Endothelial cell of umbilical vein (primary cell): ENCODE results near the gene FLACC1. TPM values are rescaled to one million over a fixed set of nuclear protein-coding genes. Genes with fewer than 3 reads are reported as not detected.

Experiments used
- BruUV-seq: library from RNA; stranded (reverse); fragments of 400-500 nt; replicated peaks from 2 replicates; lab custom pipeline; 2021; lab: Mats Ljungman, UMichigan
- CTCF ChIA-PET: fragments of 300-600, 350-600 bp; sonication (Branson Sonifier 250); formaldehyde crosslinking; loops from one replicate; lab custom pipeline; 2021; ENCODE audit warnings: antibody characterized with exemption, inconsistent platforms; lab: Charles Lee
- POLR2A ChIA-PET: fragments of 300-600, 350-600 bp; sonication (Branson Sonifier 250); formaldehyde crosslinking; loops from one replicate; lab custom pipeline; 2021; ENCODE audit warnings: antibody characterized with exemption, inconsistent platforms; lab: Charles Lee
- DNase-seq: peaks from one replicate; pipeline ENCODE4 v3.0.0-alpha.2; 2011; ENCODE audit warnings: low read depth, low spot score
- FAIRE-seq: peaks from 2 replicates; lab custom pipeline; 2011; peaks lifted over from hg19 to GRCh38; lab: Jason Lieb, UNC
- H2AFZ ChIP-seq: 2 replicates; pipeline ENCODE4 v1.6.0; 2012; ENCODE audit warnings: low read depth, low read length, control low read depth, inconsistent platforms
- H3K27ac ChIP-seq: 2 replicates; pipeline ENCODE4 v1.5.1; 2011; ENCODE audit warnings: low read depth, mild to moderate bottlenecking, control low read depth, low read length, moderate library complexity; ENCODE audit not compliant: insufficient read depth
- H3K27me3 ChIP-seq, 2 experiments: 2 replicates each; pipeline versions ENCODE4 v1.6.0 to v1.6.1; 2011; ENCODE audit warnings: low read length in 2 of 2, mixed read lengths in 1 of 2; ENCODE audit not compliant: control insufficient read depth in 2 of 2, insufficient read depth in 2 of 2
- H3K36me3 ChIP-seq, 2 experiments: 2 replicates in 1 of 2; 3 replicates in 1 of 2; pipeline ENCODE4 v1.5.1; 2011; ENCODE audit warnings: low read length in 2 of 2, mild to moderate bottlenecking in 1 of 2, moderate library complexity in 1 of 2; ENCODE audit not compliant: control insufficient read depth in 2 of 2, insufficient read depth in 2 of 2; ENCODE audit errors: extremely low read depth in 1 of 2
- H3K4me1 ChIP-seq: 3 replicates; pipeline ENCODE4 v1.5.1; 2011; ENCODE audit warnings: mild to moderate bottlenecking, low read length; ENCODE audit not compliant: control insufficient read depth, insufficient read depth; ENCODE audit errors: extremely low read depth
- H3K4me2 ChIP-seq: 2 replicates; pipeline ENCODE4 v1.6.1; 2011; ENCODE audit warnings: low read length, control low read depth, mixed read lengths; ENCODE audit not compliant: insufficient read depth
- H3K4me3 ChIP-seq, 3 experiments: fragments of 200-600 bp in 1 of 3; sonication (generic), shearing (Covaris generic) in 1 of 3; replicated peaks in 1 of 3; 2 replicates each; pipeline ENCODE4 v1.5.1; 2011 to 2016; ENCODE audit warnings: control low read depth in 3 of 3, low read length in 3 of 3, mild to moderate bottlenecking in 2 of 3, inconsistent platforms in 1 of 3, low read depth in 1 of 3, moderate library complexity in 1 of 3; ENCODE audit not compliant: insufficient read depth in 1 of 3
- H3K79me2 ChIP-seq: 2 replicates; pipeline ENCODE4 v1.6.0; 2012; ENCODE audit warnings: low read length, inconsistent platforms; ENCODE audit not compliant: control insufficient read depth, insufficient read depth
- H3K9ac ChIP-seq: replicated peaks from 2 replicates; pipeline ENCODE3; 2011; ENCODE audit warnings: low read length, control low read depth; ENCODE audit not compliant: insufficient read depth; ENCODE audit errors: extremely low read depth
- H3K9me1 ChIP-seq: replicated peaks from 3 replicates; pipeline ENCODE4 v1.6.0; 2011; ENCODE audit warnings: mild to moderate bottlenecking, low read length; ENCODE audit not compliant: control insufficient read depth, insufficient read depth; ENCODE audit errors: extremely low read depth
- H3K9me3 ChIP-seq: replicated peaks from 2 replicates; pipeline ENCODE4 v1.5.1; 2012; ENCODE audit warnings: low read length, inconsistent platforms; ENCODE audit not compliant: control insufficient read depth, insufficient read depth
- H4K20me1 ChIP-seq: replicated peaks from 2 replicates; pipeline ENCODE3; 2011; ENCODE audit warnings: mild to moderate bottlenecking, low read length; ENCODE audit not compliant: control insufficient read depth, insufficient read depth; ENCODE audit errors: extremely low read depth
- EZH2 ChIP-seq: IDR thresholded peaks from 2 replicates; pipeline ENCODE4 v1.6.1; 2012; ENCODE audit warnings: borderline replicate concordance, low read depth, mild to moderate bottlenecking, moderate library complexity, low read length, inconsistent platforms; ENCODE audit not compliant: severe bottlenecking
- FOS ChIP-seq: IDR thresholded peaks from 2 replicates; pipeline ENCODE4 v1.6.1; 2011; ENCODE audit warnings: mild to moderate bottlenecking, low read length, moderate library complexity, borderline replicate concordance; ENCODE audit not compliant: insufficient read depth
- GATA2 ChIP-seq: IDR thresholded peaks from 2 replicates; pipeline ENCODE4 v1.7.0; 2011; ENCODE audit warnings: low read depth, mild to moderate bottlenecking, moderate library complexity, mixed read lengths, low read length; ENCODE audit not compliant: insufficient read length, insufficient read depth
- JUN ChIP-seq: IDR thresholded peaks from 2 replicates; pipeline ENCODE4 v1.6.1; 2011; ENCODE audit warnings: borderline replicate concordance, low read depth; ENCODE audit not compliant: insufficient read length, insufficient read depth
- MAX ChIP-seq: IDR thresholded peaks from 2 replicates; pipeline ENCODE4 v1.6.1; 2011; ENCODE audit not compliant: insufficient read depth, insufficient read length
- MYC ChIP-seq: IDR thresholded peaks from one replicate; pipeline ENCODE4 v1.6.1; 2011; ENCODE audit warnings: mild to moderate bottlenecking, low read depth, low read length
- POLR2A ChIP-seq: IDR thresholded peaks from 2 replicates; pipeline ENCODE4 v1.6.1; 2012; ENCODE audit warnings: low read depth, mild to moderate bottlenecking, control low read depth, low read length
- POLR2AphosphoS5 ChIP-seq: IDR thresholded peaks from 2 replicates; pipeline ENCODE4 v1.6.1; 2012; ENCODE audit warnings: low read depth, mild to moderate bottlenecking, control low read depth, low read length, moderate library complexity; ENCODE audit not compliant: insufficient read depth
- dilution Hi-C: fragments of 300-500 bp; cut with MboI; formaldehyde crosslinking; loops from one replicate; pipeline ENCODE4 v1.15.0; 2019; ENCODE audit warnings: low sequenced_read_pairs; ENCODE audit not compliant: extremely low pct_ligation_motif_present
- intact Hi-C: fragments of 100-400 bp; cut with micrococcal nuclease; formaldehyde crosslinking; loops from one replicate; pipeline ENCODE4 v1.10.0; 2022
- polyA plus RNA-seq, 4 experiments: library from polyadenylated mRNA; depleted of rRNA in 3 of 4; stranded (reverse) in 3 of 4; unstranded in 1 of 4; fragments of >200 nt; gene quantifications; 2 replicates each; pipeline versions ENCODE4 v1.2.1 to v1.2.3, GENCODE V29; 2011 to 2012; ENCODE audit warnings: missing spikeins in 1 of 4
- total RNA-seq: library from RNA; stranded (reverse); gene quantifications from 2 replicates; pipeline ENCODE4 v1.2.3, GENCODE V29; 2021
- TF ChIP-seq, protein P1 (sequence below), 2 donors: IDR thresholded peaks; 1 replicate in 1 of 2; 2 replicates in 1 of 2; pipeline ENCODE4 v1.5.1; 2011; ENCODE audit warnings: low read length in 2 of 2, mild to moderate bottlenecking in 2 of 2, moderate library complexity in 2 of 2, control low read depth in 1 of 2, inconsistent platforms in 1 of 2, low read depth in 1 of 2; ENCODE audit not compliant: insufficient read depth in 1 of 2; ENCODE audit errors: extremely low read depth in 1 of 2

The FLACC1 gene
- total and polyA plus RNA-seq, 2 donors (not counting 3 experiments of a cell fraction or from before 2014, with no cell fraction given) = 0.11 to 1.4 TPM

DNA sequence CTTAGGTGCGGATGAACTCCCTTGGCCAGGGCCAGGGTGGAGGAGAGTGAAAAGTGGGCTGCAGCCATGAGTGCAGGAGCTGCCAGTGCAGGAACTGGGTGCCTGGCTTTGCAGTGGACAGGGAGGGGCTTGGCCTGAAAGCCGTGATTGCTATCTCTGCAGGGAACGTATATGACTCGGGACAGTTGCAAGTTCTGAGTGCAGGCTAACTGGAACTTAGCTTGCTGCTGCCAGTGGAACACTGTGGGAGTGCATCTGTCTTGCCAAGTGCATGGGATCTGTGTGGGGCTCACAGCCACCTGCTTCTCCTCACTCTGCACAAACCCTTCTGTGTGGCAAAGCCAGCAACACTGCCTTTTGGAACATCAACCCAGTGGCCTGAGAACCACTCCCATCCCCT, 36.9 kb downstream of the FLACC1 start:
- no peaks in the 10 kb centered on the region for H3K9me1 ChIP-seq
- ChIA-PET POLR2A (no interaction called here), CTCF (no interaction called here)
- no peak overlapping the region for H2AFZ ChIP-seq
- FAIRE-seq (no peak), DNase-seq (no peak)
- no TSS peak for BruUV-seq
- no peak overlapping the region for H3K27ac ChIP-seq
- no peaks in the 10 kb centered on the region for H3K27me3 ChIP-seq
- H3K4me3 ChIP-seq = no peak overlapping the region
- no peaks in the 10 kb centered on the region for H4K20me1 ChIP-seq
- TF ChIP-seq MAX = no peak
- TF ChIP-seq FOS = no peak
- TF ChIP-seq EZH2 = no peak
- no peak for TF ChIP-seq GATA2
- no peak for TF ChIP-seq MYC
- TF ChIP-seq POLR2AphosphoS5 = no peak
- TF ChIP-seq, protein P1, sequence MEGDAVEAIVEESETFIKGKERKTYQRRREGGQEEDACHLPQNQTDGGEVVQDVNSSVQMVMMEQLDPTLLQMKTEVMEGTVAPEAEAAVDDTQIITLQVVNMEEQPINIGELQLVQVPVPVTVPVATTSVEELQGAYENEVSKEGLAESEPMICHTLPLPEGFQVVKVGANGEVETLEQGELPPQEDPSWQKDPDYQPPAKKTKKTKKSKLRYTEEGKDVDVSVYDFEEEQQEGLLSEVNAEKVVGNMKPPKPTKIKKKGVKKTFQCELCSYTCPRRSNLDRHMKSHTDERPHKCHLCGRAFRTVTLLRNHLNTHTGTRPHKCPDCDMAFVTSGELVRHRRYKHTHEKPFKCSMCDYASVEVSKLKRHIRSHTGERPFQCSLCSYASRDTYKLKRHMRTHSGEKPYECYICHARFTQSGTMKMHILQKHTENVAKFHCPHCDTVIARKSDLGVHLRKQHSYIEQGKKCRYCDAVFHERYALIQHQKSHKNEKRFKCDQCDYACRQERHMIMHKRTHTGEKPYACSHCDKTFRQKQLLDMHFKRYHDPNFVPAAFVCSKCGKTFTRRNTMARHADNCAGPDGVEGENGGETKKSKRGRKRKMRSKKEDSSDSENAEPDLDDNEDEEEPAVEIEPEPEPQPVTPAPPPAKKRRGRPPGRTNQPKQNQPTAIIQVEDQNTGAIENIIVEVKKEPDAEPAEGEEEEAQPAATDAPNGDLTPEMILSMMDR (IDR thresholded peaks at IDR 0.05; ENCODE audit: extremely low read depth in 1 of 2, insufficient read depth in 1 of 2, low read depth in 1 of 2, low read length in 2 of 2) = no peak
- TF ChIP-seq POLR2A = no peak
- TF ChIP-seq JUN = no peak
- intact Hi-C loops = no loop called here
- no peaks in the 10 kb centered on the region for H3K9me3 ChIP-seq
- H3K36me3 ChIP-seq = no peaks in the 10 kb centered on the region
- no peaks in the 10 kb centered on the region for H3K79me2 ChIP-seq
- no peak overlapping the region for H3K9ac ChIP-seq
- no peaks in the 10 kb centered on the region for H3K4me1 ChIP-seq
- no peak overlapping the region for H3K4me2 ChIP-seq
- dilution Hi-C loops = no loop called here
